ENCODE measurements around the gene CAPZB.

Gene CAPZB

DNA sequence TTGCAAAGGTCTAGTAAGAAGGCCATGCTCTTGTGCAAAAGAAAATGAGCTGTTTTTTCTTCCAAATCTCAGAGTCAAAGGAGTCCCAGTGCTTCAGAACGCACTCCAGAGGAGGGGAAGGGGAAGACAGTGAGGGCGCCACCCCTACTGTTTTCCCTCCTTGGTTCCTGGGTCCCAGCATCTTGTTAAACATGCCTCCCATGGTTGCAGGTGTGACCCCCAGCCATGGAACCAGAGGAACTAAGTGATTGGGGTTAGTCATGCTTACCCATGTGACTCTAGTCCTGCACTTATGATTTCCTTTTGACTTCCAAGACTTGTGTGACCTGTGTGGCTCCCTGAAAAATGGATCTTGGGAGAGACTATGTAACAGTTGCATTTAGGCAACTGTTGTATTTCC, 190.7 kb downstream of the CAPZB start (continued):
- TF ChIP-seq, protein P1, sequence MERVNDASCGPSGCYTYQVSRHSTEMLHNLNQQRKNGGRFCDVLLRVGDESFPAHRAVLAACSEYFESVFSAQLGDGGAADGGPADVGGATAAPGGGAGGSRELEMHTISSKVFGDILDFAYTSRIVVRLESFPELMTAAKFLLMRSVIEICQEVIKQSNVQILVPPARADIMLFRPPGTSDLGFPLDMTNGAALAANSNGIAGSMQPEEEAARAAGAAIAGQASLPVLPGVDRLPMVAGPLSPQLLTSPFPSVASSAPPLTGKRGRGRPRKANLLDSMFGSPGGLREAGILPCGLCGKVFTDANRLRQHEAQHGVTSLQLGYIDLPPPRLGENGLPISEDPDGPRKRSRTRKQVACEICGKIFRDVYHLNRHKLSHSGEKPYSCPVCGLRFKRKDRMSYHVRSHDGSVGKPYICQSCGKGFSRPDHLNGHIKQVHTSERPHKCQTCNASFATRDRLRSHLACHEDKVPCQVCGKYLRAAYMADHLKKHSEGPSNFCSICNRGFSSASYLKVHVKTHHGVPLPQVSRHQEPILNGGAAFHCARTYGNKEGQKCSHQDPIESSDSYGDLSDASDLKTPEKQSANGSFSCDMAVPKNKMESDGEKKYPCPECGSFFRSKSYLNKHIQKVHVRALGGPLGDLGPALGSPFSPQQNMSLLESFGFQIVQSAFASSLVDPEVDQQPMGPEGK (CRISPR knock-in tag; IDR thresholded peaks at IDR 0.05; ENCODE audit: borderline replicate concordance) = no peak
- no peak for TF ChIP-seq RARB (CRISPR knock-in tag; IDR thresholded peaks at IDR 0.05)
- TF ChIP-seq, protein P2, sequence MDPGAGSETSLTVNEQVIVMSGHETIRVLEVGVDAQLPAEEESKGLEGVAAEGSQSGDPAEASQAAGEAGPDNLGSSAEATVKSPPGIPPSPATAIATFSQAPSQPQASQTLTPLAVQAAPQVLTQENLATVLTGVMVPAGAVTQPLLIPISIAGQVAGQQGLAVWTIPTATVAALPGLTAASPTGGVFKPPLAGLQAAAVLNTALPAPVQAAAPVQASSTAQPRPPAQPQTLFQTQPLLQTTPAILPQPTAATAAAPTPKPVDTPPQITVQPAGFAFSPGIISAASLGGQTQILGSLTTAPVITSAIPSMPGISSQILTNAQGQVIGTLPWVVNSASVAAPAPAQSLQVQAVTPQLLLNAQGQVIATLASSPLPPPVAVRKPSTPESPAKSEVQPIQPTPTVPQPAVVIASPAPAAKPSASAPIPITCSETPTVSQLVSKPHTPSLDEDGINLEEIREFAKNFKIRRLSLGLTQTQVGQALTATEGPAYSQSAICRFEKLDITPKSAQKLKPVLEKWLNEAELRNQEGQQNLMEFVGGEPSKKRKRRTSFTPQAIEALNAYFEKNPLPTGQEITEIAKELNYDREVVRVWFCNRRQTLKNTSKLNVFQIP (CRISPR knock-in tag; IDR thresholded peaks at IDR 0.05; ENCODE audit: borderline replicate concordance, low read depth) = no peak
- TF ChIP-seq ISL1 (CRISPR knock-in tag; IDR thresholded peaks at IDR 0.05) = no peak
- TF ChIP-seq TOX (CRISPR knock-in tag; IDR thresholded peaks at IDR 0.05; ENCODE audit: borderline replicate concordance) = no peak
- no peak for TF ChIP-seq TCF4 (CRISPR knock-in tag; IDR thresholded peaks at IDR 0.05; ENCODE audit: borderline replicate concordance)
- no peak for TF ChIP-seq CSDC2 (CRISPR knock-in tag; IDR thresholded peaks at IDR 0.05)
- no peak for TF ChIP-seq GLIS3 (CRISPR knock-in tag; IDR thresholded peaks at IDR 0.05)
- no peak for TF ChIP-seq OSR1 (CRISPR knock-in tag; IDR thresholded peaks at IDR 0.05)

DNA sequence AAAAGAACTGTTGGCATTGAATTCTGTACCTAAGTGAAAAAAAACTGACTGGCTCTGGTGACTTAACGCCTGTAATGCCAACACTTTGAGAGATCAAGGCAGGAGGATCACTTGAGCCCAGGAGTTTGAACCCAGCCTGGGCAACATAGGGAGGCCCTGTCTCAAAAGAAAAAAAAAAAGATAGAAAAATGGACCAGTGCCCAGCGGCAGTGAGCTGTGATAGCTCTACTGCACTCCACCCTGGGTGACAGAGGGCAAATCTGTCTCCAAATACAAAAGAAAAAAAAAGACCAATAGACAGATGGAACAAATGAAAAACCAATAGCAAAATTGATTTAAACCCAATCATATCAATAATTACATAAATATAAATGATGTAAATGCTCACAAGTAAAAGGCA, 196.1 kb downstream of the CAPZB start:
- TF ChIP-seq BACH2 (CRISPR knock-in tag; IDR thresholded peaks at IDR 0.05; ENCODE audit: borderline replicate concordance) = no peak
- no peak for TF ChIP-seq TCF4 (CRISPR knock-in tag; IDR thresholded peaks at IDR 0.05; ENCODE audit: borderline replicate concordance)
- TF ChIP-seq RARB (CRISPR knock-in tag; IDR thresholded peaks at IDR 0.05) = no peak
- no peak for TF ChIP-seq PPARA (CRISPR knock-in tag; IDR thresholded peaks at IDR 0.05; ENCODE audit: borderline replicate concordance)
- TF ChIP-seq OSR1 (CRISPR knock-in tag; IDR thresholded peaks at IDR 0.05) = no peak
- no peak for TF ChIP-seq ZNF565 (CRISPR knock-in tag; conservative IDR thresholded peaks at IDR 0.05; ENCODE audit: low read depth)
- no peak for TF ChIP-seq ZNF8 (CRISPR knock-in tag; IDR thresholded peaks at IDR 0.05)
- no peak for TF ChIP-seq ZFP3 (CRISPR knock-in tag; IDR thresholded peaks at IDR 0.05)
- no peak for ATAC-seq

All from SK-N-SH treated with all-trans-retinoic acid at 6 μM for 48 hours (cell line).